PC-3 (cell line): ENCODE measurements around the gene DHRS1. TPM values are rescaled to one million over a fixed set of nuclear protein-coding genes. Genes with fewer than 3 reads are reported as not detected.

Experiments used
- ATAC-seq: fragments of 200-7000 bp; cut with Tn5 transposase; 2 replicates; pipeline ENCODE4 v1.9.1; 2020; ENCODE audit warnings: mild to moderate bottlenecking, moderate library complexity
- BruUV-seq: library from RNA; stranded (reverse); fragments of 400-500 nt; replicated peaks from 2 replicates; lab custom pipeline; 2021; lab: Mats Ljungman, UMichigan
- CTCF ChIA-PET: fragments of 300-600 bp; sonication (Branson Sonifier 250); formaldehyde crosslinking; loops from one replicate; lab custom pipeline; 2022; ENCODE audit warnings: antibody characterized with exemption; lab: Charles Lee
- POLR2A ChIA-PET: fragments of 300-600 bp; sonication (Branson Sonifier 250); formaldehyde crosslinking; loops from one replicate; lab custom pipeline; 2022; ENCODE audit warnings: antibody characterized with exemption; ENCODE audit not compliant: unreplicated experiment; lab: Charles Lee
- DNase-seq: peaks from one replicate; pipeline ENCODE4 v3.0.0-alpha.2; 2015
- H2AFZ ChIP-seq: fragments of 300-600 bp; sonication (generic); 2 replicates; pipeline ENCODE4 v1.6.0; 2016; ENCODE audit warnings: antibody characterized with exemption, low read length
- H3F3A ChIP-seq: fragments of 300-600 bp; sonication (generic); one replicate; pipeline ENCODE4 v1.6.0; 2017; ENCODE audit warnings: antibody characterized with exemption, low read length, control low read depth, mild to moderate bottlenecking; ENCODE audit not compliant: unreplicated experiment
- H3K27ac ChIP-seq: fragments of 300-600 bp; sonication (generic); 2 replicates; pipeline ENCODE4 v1.5.1; 2016; ENCODE audit warnings: mild to moderate bottlenecking, low read length
- H3K27me3 ChIP-seq: fragments of 300-600 bp; sonication (generic); 2 replicates; pipeline ENCODE4 v1.6.1; 2016; ENCODE audit warnings: low read length, mixed read lengths
- H3K36me3 ChIP-seq: fragments of 300-600 bp; sonication (generic); 2 replicates; pipeline ENCODE4 v1.6.1; 2016; ENCODE audit warnings: low read depth, mixed run types, low read length, mixed read lengths
- H3K4me1 ChIP-seq: fragments of 300-600 bp; sonication (generic); 2 replicates; pipeline ENCODE4 v1.5.1; 2016; ENCODE audit warnings: low read length; ENCODE audit not compliant: insufficient read depth
- H3K4me2 ChIP-seq: fragments of 300-600 bp; sonication (generic); 2 replicates; pipeline ENCODE4 v1.6.0; 2016; ENCODE audit warnings: low read length
- H3K4me3 ChIP-seq: fragments of 300-600 bp; sonication (generic); 2 replicates; pipeline ENCODE4 v1.5.1; 2016; ENCODE audit warnings: mild to moderate bottlenecking, low read length, mixed read lengths
- H3K79me2 ChIP-seq: fragments of 300-600 bp; sonication (generic); 2 replicates; pipeline ENCODE4 v1.6.1; 2017; ENCODE audit warnings: low read length, mixed read lengths
- H3K9ac ChIP-seq: fragments of 300-600 bp; sonication (generic); 2 replicates; pipeline ENCODE4 v1.6.0; 2016; ENCODE audit warnings: mild to moderate bottlenecking, low read length
- H3K9me2 ChIP-seq: fragments of 300-600 bp; sonication (generic); replicated peaks from 2 replicates; pipeline ENCODE4 v1.6.1; 2016; ENCODE audit warnings: mixed run types, low read length, mixed read lengths
- H3K9me3 ChIP-seq: fragments of 300-600 bp; sonication (generic); 2 replicates; pipeline ENCODE4 v1.6.1; 2016; ENCODE audit warnings: low read length, mixed read lengths
- H4K20me1 ChIP-seq: fragments of 300-600 bp; sonication (generic); 2 replicates; pipeline ENCODE4 v1.6.1; 2016; ENCODE audit warnings: low read length, mixed read lengths
- CTCF ChIP-seq: fragments of 300-600 bp; sonication (generic); conservative IDR thresholded peaks from 2 replicates; pipeline ENCODE4 v1.5.1; 2017; ENCODE audit warnings: antibody characterized with exemption, low read depth, mild to moderate bottlenecking, low read length
- EZH2 ChIP-seq: fragments of 300-600 bp; sonication (generic); IDR thresholded peaks from one replicate; pipeline ENCODE4 v1.6.1; 2017; ENCODE audit warnings: antibody characterized with exemption, mild to moderate bottlenecking, low read length; ENCODE audit not compliant: unreplicated experiment
- EZH2phosphoT487 ChIP-seq: fragments of 300-600 bp; sonication (generic); IDR thresholded peaks from 2 replicates; pipeline ENCODE4 v1.6.1; 2018; ENCODE audit warnings: mild to moderate bottlenecking, antibody characterized with exemption, low read length, borderline replicate concordance
- intact Hi-C: fragments of 100-400 bp; cut with micrococcal nuclease; formaldehyde crosslinking; loops from 2 replicates; pipeline ENCODE4 v1.9.0; 2023
- total RNA-seq: library from RNA; depleted of rRNA; stranded (reverse); fragments of >200 nt; gene quantifications from 2 replicates; pipeline ENCODE4 v1.2.3, GENCODE V29; 2014

The DHRS1 gene
- total RNA-seq, 1 experiment from 2014 or later = 15.9 TPM

- H3K9me2 ChIP-seq = no peaks in the 10 kb centered on the region
- CTCF ChIA-PET = no interaction called here
- 0 out of 2 replicates have a peak, but pooled peaks cover 11% of the 10 kb centered on the region for H3K4me1 ChIP-seq
- H3K27ac ChIP-seq = no peak overlapping the region
- no peak for TF ChIP-seq CTCF
- H3K79me2 ChIP-seq = no peaks in the 10 kb centered on the region
- no TSS peak for BruUV-seq
- no peak overlapping the region for H3K4me3 ChIP-seq
- H2AFZ ChIP-seq = no peak overlapping the region
- POLR2A ChIA-PET = no interaction called here
- H3K36me3 ChIP-seq = no peaks in the 10 kb centered on the region; the same call in 1 of the 2 replicates
- no peaks in the 10 kb centered on the region for H3K9me3 ChIP-seq
- H3K4me2 ChIP-seq = no peak overlapping the region
- H3F3A ChIP-seq = no peaks in the 10 kb centered on the region
- H3K9ac ChIP-seq = no peak overlapping the region
- no peaks in the 10 kb centered on the region for H3K27me3 ChIP-seq
- no peaks in the 10 kb centered on the region for H4K20me1 ChIP-seq
- intact Hi-C loops = no loop called here
- ATAC-seq = no peak
- DNase-seq = no peak
These were observed 45.6 kb downstream of the DHRS1 start for GRCh38 chr14:24253936-24254335.

GRCh38 chr14:24252289-24253124 lies 47.1 kb downstream of the DHRS1 start:
- Histone ChIP-seq H3K4me3 (no peak overlapping the region), H3K79me2 (no peaks in the 10 kb centered on the region), H3K4me1 (0 out of 2 replicates have a peak, but pooled peaks cover 10% of the 10 kb centered on the region), H3F3A (no peaks in the 10 kb centered on the region), H3K4me2 (no peak overlapping the region), H3K9me2 (no peaks in the 10 kb centered on the region), H2AFZ (no peak overlapping the region), H3K9me3 (no peaks in the 10 kb centered on the region), H3K9ac (no peak overlapping the region), H3K36me3 (no peaks in the 10 kb centered on the region; the same call in 1 of the 2 replicates), H4K20me1 (no peaks in the 10 kb centered on the region), H3K27me3 (no peaks in the 10 kb centered on the region), H3K27ac (no peak overlapping the region)
- intact Hi-C loops = no loop called here
- ChIA-PET CTCF (interaction anchor here (0.7 kb wide), 1 partner anchor 75 kb away, joined by 3 read pairs; no protein-coding TSS in a partner anchor), POLR2A (no interaction called here)
- DNase-seq (no peak), ATAC-seq (no peak)
- BruUV-seq = no TSS peak
- TF ChIP-seq EZH2phosphoT487 (no peak), EZH2 (no peak), CTCF (no peak)

- no peak overlapping the region for H3K4me2 ChIP-seq
These were observed 47.7 kb downstream of the DHRS1 start for GRCh38 chr14:24251880-24252288.

More at GRCh38 chr14:24251880-24252288, 47.7 kb downstream of the DHRS1 start:
- Histone ChIP-seq H3K4me3 (no peak overlapping the region), H3K27ac (no peak overlapping the region), H3K79me2 (no peaks in the 10 kb centered on the region), H3K36me3 (no peaks in the 10 kb centered on the region; the same call in 1 of the 2 replicates), H4K20me1 (no peaks in the 10 kb centered on the region), H3K9me3 (no peaks in the 10 kb centered on the region), H3F3A (no peaks in the 10 kb centered on the region), H3K4me1 (0 out of 2 replicates have a peak, but pooled peaks cover 10% of the 10 kb centered on the region), H3K9me2 (no peaks in the 10 kb centered on the region), H3K27me3 (no peaks in the 10 kb centered on the region), H2AFZ (no peak overlapping the region), H3K9ac (no peak overlapping the region)
- CTCF ChIA-PET = no interaction called here
- ATAC-seq (0 out of 2 replicates have a peak, but pooled peaks have one; percentile 24), DNase-seq (peak; percentile 15)
- POLR2A ChIA-PET = no interaction called here
- BruUV-seq = no TSS peak
- no peak for TF ChIP-seq EZH2phosphoT487
- no peak for TF ChIP-seq CTCF
- no peak for TF ChIP-seq EZH2
- intact Hi-C loops = no loop called here
